AG08395 (cell line): ENCODE results near the gene NFX1.

Experiments
- DNase-seq: peaks from one replicate; pipeline ENCODE4 v3.0.0; 2012; ENCODE audit warnings: mixed read lengths, low spot score

Gene NFX1

GRCh38 chr9:33267151-33267767 lies 23.1 kb upstream of the NFX1 start:
- no peak for DNase-seq

- no peak for DNase-seq
These were observed 20.2 kb upstream of the NFX1 start for GRCh38 chr9:33270146-33270545.

GRCh38 chr9:33272061-33272460 lies 18.3 kb upstream of the NFX1 start:
- DNase-seq: no peak

GRCh38 chr9:33273266-33273971 lies 16.9 kb upstream of the NFX1 start:
- DNase-seq: no peak

GRCh38 chr9:33273972-33274328 lies 16.4 kb upstream of the NFX1 start:
- DNase-seq: no peak

GRCh38 chr9:33277484-33277883 lies 12.8 kb upstream of the NFX1 start:
- DNase-seq: no peak

GRCh38 chr9:33285502-33285901 lies 4.8 kb upstream of the NFX1 start:
- DNase-seq: no peak

- peak; percentile 80 for DNase-seq
These were observed 3.2 kb upstream of the NFX1 start for GRCh38 chr9:33287087-33287490.

- no peak for DNase-seq
These were observed 2.1 kb upstream of the NFX1 start for GRCh38 chr9:33288235-33288634.

- no peak for DNase-seq
These were observed 1.4 kb upstream of the NFX1 start for GRCh38 chr9:33288828-33289483.

GRCh38 chr9:33289496-33289895 lies 820 bp upstream of the NFX1 start:
- no peak for DNase-seq

GRCh38 chr9:33289936-33290246 lies 425 bp upstream of the NFX1 start:
- DNase-seq: no peak

GRCh38 chr9:33291031-33291397 lies 698 bp downstream of the NFX1 start:
- no peak for DNase-seq

- DNase-seq: no peak
These were observed 1.6 kb downstream of the NFX1 start for GRCh38 chr9:33291901-33292300.

- no peak for DNase-seq
These were observed 3.5 kb downstream of the NFX1 start for GRCh38 chr9:33293782-33294181.

- no peak for DNase-seq
These were observed 4.5 kb downstream of the NFX1 start for GRCh38 chr9:33294670-33295432.

GRCh38 chr9:33295571-33295970 lies 5.3 kb downstream of the NFX1 start:
- no peak for DNase-seq

- DNase-seq: no peak
These were observed 7.1 kb downstream of the NFX1 start for GRCh38 chr9:33297432-33297831.

GRCh38 chr9:33300546-33300945 lies 10.2 kb downstream of the NFX1 start:
- no peak for DNase-seq

- no peak for DNase-seq
These were observed 14.0 kb downstream of the NFX1 start for GRCh38 chr9:33304362-33304761.

- DNase-seq: no peak
These were observed 15.7 kb downstream of the NFX1 start for GRCh38 chr9:33306037-33306436.

GRCh38 chr9:33307067-33307466 lies 16.8 kb downstream of the NFX1 start:
- no peak for DNase-seq

GRCh38 chr9:33309903-33310302 lies 19.6 kb downstream of the NFX1 start:
- DNase-seq: no peak
